HepG2 (cell line): ENCODE measurements around the gene USP1. TPM values are rescaled to one million over a fixed set of nuclear protein-coding genes. Genes with fewer than 3 reads are reported as not detected.

Source experiments
- ARID2 ChIP-seq: sonication (generic); formaldehyde crosslinking; IDR thresholded peaks from 2 replicates; pipeline ENCODE4 v1.8.1; 2022; ENCODE audit warnings: mild to moderate bottlenecking, missing genetic modification reagents, borderline replicate concordance
- CREM ChIP-seq, 2 experiments: sonication (generic) in 1 of 2; formaldehyde crosslinking in 1 of 2; IDR thresholded peaks; 2 replicates each; pipeline versions ENCODE4 v1.4.0 to v1.6.1; 2016 to 2020; ENCODE audit warnings: antibody characterized with exemption in 1 of 2, mild to moderate bottlenecking in 1 of 2, missing genetic modification reagents in 1 of 2
- FOXP1 ChIP-seq, 2 experiments: fragments of 450-650 bp in 1 of 2; IDR thresholded peaks; 2 replicates each; pipeline ENCODE4 v1.6.1; 2017 to 2018; ENCODE audit warnings: antibody characterized with exemption in 1 of 2
- GTF2F1 ChIP-seq: fragments of 150-350 bp; IDR thresholded peaks from 2 replicates; pipeline ENCODE4 v1.6.1; 2014; ENCODE audit warnings: low read length
- HOXD1 ChIP-seq: sonication (generic); formaldehyde crosslinking; IDR thresholded peaks from 2 replicates; pipeline ENCODE4 v1.5.0; 2020; ENCODE audit warnings: missing genetic modification reagents
- JUN ChIP-seq: sonication (generic); formaldehyde crosslinking; IDR thresholded peaks from 2 replicates; pipeline ENCODE4 v1.4.0; 2020; ENCODE audit warnings: mild to moderate bottlenecking, missing genetic modification reagents
- JUND ChIP-seq: sonication (generic); formaldehyde crosslinking; IDR thresholded peaks from 2 replicates; pipeline ENCODE4 v1.8.0; 2022; ENCODE audit warnings: mild to moderate bottlenecking, missing genetic modification reagents
- MEIS1 ChIP-seq: sonication (generic); formaldehyde crosslinking; IDR thresholded peaks from 2 replicates; pipeline ENCODE4 v1.9.0; 2021; ENCODE audit warnings: mild to moderate bottlenecking, missing genetic modification reagents, moderate library complexity, borderline replicate concordance
- MYC ChIP-seq: sonication (generic); formaldehyde crosslinking; IDR thresholded peaks from 2 replicates; pipeline ENCODE4 v1.9.0; 2021; ENCODE audit warnings: missing genetic modification reagents, borderline replicate concordance
- MYNN ChIP-seq: sonication (generic); formaldehyde crosslinking; IDR thresholded peaks from 2 replicates; pipeline ENCODE4 v1.4.0; 2020; ENCODE audit warnings: mild to moderate bottlenecking, low read depth, missing genetic modification reagents
- SOX5 ChIP-seq: IDR thresholded peaks from 2 replicates; pipeline ENCODE4 v1.6.1; 2016; ENCODE audit warnings: borderline replicate concordance
- SRSF1 ChIP-seq: fragments of 200-400 bp; formaldehyde crosslinking; optimal IDR thresholded peaks from 2 replicates; pipeline ENCODE3; 2017; ENCODE audit warnings: mild to moderate bottlenecking, low read depth, low read length, moderate library complexity
- TCF7 ChIP-seq: sonication (generic); IDR thresholded peaks from 2 replicates; pipeline ENCODE4 v1.6.1; 2016; ENCODE audit warnings: antibody characterized with exemption, low read depth
- TMF1 ChIP-seq: sonication (generic); formaldehyde crosslinking; IDR thresholded peaks from 2 replicates; pipeline ENCODE4 v1.8.1; 2022; ENCODE audit warnings: low read depth, missing genetic modification reagents
- ZNF256 ChIP-seq: sonication (generic); formaldehyde crosslinking; conservative IDR thresholded peaks from 2 replicates; pipeline ENCODE4 v1.4.0; 2020; ENCODE audit warnings: missing genetic modification reagents
- ZNF292 ChIP-seq: sonication (generic); formaldehyde crosslinking; IDR thresholded peaks from 2 replicates; pipeline ENCODE4 v1.8.1; 2022; ENCODE audit warnings: mild to moderate bottlenecking, low read depth, missing genetic modification reagents, borderline replicate concordance
- ZNF367 ChIP-seq: sonication (generic); formaldehyde crosslinking; IDR thresholded peaks from 2 replicates; pipeline ENCODE4 v1.4.0; 2020; ENCODE audit warnings: missing genetic modification reagents, borderline replicate concordance
- ZNF550 ChIP-seq: sonication (generic); formaldehyde crosslinking; IDR thresholded peaks from 2 replicates; pipeline ENCODE4 v1.4.0; 2020; ENCODE audit warnings: mild to moderate bottlenecking, missing genetic modification reagents, borderline replicate concordance
- ZNF556 ChIP-seq: sonication (generic); formaldehyde crosslinking; IDR thresholded peaks from 2 replicates; pipeline ENCODE4 v1.4.0; 2020; ENCODE audit warnings: mild to moderate bottlenecking, missing genetic modification reagents, borderline replicate concordance
- ZNF605 ChIP-seq: sonication (generic); formaldehyde crosslinking; IDR thresholded peaks from 2 replicates; pipeline ENCODE4 v1.8.0; 2022; ENCODE audit warnings: mild to moderate bottlenecking, missing genetic modification reagents
- polyA plus RNA-seq, 8 experiments: library from polyadenylated mRNA; depleted of rRNA in 3 of 8; stranded (reverse) in 7 of 8; unstranded in 1 of 8; fragments of >200 nt; fragmentation: Illumina TruSeq in 4 of 8; extraction: Trizol in 4 of 8; gene quantifications; 2 replicates each; pipeline versions ENCODE4 v1.2.1 to v1.2.3, GENCODE V29; 2011 to 2016; ENCODE audit warnings: low read depth in 4 of 8, missing spikeins in 1 of 8, mixed read lengths in 1 of 8; ENCODE audit not compliant: insufficient read depth in 1 of 8
- total RNA-seq, 5 experiments: library from RNA; depleted of rRNA; stranded (reverse); fragments of >200 nt; fragmentation: Illumina TruSeq; extraction: Trizol; gene quantifications; 2 replicates each; pipeline ENCODE4 v1.2.3, GENCODE V29; 2016; ENCODE audit warnings: low read depth in 1 of 5
- TF ChIP-seq, protein P1 (sequence below): sonication (generic); formaldehyde crosslinking; IDR thresholded peaks from 2 replicates; pipeline ENCODE4 v1.5.0; 2020; ENCODE audit warnings: missing genetic modification reagents
- TF ChIP-seq, protein P2 (sequence below): sonication (generic); formaldehyde crosslinking; conservative IDR thresholded peaks from 2 replicates; pipeline ENCODE4 v1.8.0; 2022; ENCODE audit warnings: mild to moderate bottlenecking, moderate library complexity, missing genetic modification reagents
- TF ChIP-seq, protein P3 (sequence below): sonication (generic); formaldehyde crosslinking; IDR thresholded peaks from 2 replicates; pipeline ENCODE4 v1.8.1; 2023; ENCODE audit warnings: mild to moderate bottlenecking, missing genetic modification reagents
- TF ChIP-seq, protein P4 (sequence below): sonication (generic); formaldehyde crosslinking; IDR thresholded peaks from 2 replicates; pipeline ENCODE4 v1.4.0; 2020; ENCODE audit warnings: missing genetic modification reagents
- TF ChIP-seq, protein P5 (sequence below): IDR thresholded peaks from 2 replicates; pipeline ENCODE4 v1.6.1; 2018; ENCODE audit warnings: missing genetic modification reagents, mild to moderate bottlenecking, missing compliant biosample characterization

Gene USP1
- total and polyA plus RNA-seq, 2 of the 13 experiments (the other 11 are each of a cell fraction or from before 2014, with no cell fraction given): 9.0 to 64.6 TPM

DNA sequence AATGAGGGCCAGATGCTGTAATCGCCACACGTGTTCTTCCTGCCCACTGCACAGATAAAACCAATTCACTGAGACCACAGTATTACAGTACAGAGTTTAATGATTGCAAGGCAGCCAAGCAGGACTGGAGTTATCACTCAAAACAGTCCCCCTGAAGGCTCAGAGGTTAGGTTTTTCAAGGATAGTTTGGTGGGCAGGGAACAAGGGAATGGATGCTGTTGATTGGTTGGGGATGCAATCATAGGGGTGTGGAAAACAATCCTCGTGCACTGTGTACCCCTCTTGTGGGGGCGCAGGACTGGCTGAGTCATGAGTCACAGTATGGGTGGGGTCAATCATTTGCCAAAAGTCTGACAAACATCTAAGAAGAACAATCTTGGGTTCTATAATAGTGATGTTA lies 12.4 kb upstream of the USP1 start (continued):
- TF ChIP-seq ZNF605: 0 out of 2 replicates have a peak, but pooled peaks have one; percentile 6
- TF ChIP-seq TCF7: no peak
- no peak for TF ChIP-seq ZNF550 (CRISPR knock-in tag)
- TF ChIP-seq ZNF367 (CRISPR knock-in tag): no peak
- no peak for TF ChIP-seq MYNN (CRISPR knock-in tag)
- TF ChIP-seq SOX5: peak; percentile 18; the same call in 1 of the 2 replicates
- TF ChIP-seq MYC (CRISPR knock-in tag): no peak
- TF ChIP-seq HOXD1 (CRISPR knock-in tag): no peak
- no peak for TF ChIP-seq ZNF256 (CRISPR knock-in tag)
- TF ChIP-seq, protein P1, sequence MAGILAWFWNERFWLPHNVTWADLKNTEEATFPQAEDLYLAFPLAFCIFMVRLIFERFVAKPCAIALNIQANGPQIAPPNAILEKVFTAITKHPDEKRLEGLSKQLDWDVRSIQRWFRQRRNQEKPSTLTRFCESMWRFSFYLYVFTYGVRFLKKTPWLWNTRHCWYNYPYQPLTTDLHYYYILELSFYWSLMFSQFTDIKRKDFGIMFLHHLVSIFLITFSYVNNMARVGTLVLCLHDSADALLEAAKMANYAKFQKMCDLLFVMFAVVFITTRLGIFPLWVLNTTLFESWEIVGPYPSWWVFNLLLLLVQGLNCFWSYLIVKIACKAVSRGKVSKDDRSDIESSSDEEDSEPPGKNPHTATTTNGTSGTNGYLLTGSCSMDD (CRISPR knock-in tag): no peak
- no peak for TF ChIP-seq ARID2 (CRISPR knock-in tag)
- no peak for TF ChIP-seq GTF2F1
- TF ChIP-seq, protein P2, sequence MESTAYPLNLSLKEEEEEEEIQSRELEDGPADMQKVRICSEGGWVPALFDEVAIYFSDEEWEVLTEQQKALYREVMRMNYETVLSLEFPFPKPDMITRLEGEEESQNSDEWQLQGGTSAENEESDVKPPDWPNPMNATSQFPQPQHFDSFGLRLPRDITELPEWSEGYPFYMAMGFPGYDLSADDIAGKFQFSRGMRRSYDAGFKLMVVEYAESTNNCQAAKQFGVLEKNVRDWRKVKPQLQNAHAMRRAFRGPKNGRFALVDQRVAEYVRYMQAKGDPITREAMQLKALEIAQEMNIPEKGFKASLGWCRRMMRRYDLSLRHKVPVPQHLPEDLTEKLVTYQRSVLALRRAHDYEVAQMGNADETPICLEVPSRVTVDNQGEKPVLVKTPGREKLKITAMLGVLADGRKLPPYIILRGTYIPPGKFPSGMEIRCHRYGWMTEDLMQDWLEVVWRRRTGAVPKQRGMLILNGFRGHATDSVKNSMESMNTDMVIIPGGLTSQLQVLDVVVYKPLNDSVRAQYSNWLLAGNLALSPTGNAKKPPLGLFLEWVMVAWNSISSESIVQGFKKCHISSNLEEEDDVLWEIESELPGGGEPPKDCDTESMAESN: no peak
- TF ChIP-seq TMF1 (CRISPR knock-in tag): no peak
- no peak for TF ChIP-seq ZNF556 (CRISPR knock-in tag)
- no peak for TF ChIP-seq FOXP1 (IDR thresholded peaks at IDR 0.05)
- peak; percentile 40; the same call in 1 of the 2 replicates for TF ChIP-seq FOXP1 (CRISPR knock-in tag; IDR thresholded peaks at IDR 0.05)
- TF ChIP-seq CREM (IDR thresholded peaks at IDR 0.05): 0 out of 2 replicates have a peak, but pooled peaks have one; percentile 1
- TF ChIP-seq CREM (CRISPR knock-in tag; IDR thresholded peaks at IDR 0.05): no peak
- no peak for TF ChIP-seq ZNF292 (CRISPR knock-in tag)
- TF ChIP-seq SRSF1: no peak
- TF ChIP-seq, protein P3, sequence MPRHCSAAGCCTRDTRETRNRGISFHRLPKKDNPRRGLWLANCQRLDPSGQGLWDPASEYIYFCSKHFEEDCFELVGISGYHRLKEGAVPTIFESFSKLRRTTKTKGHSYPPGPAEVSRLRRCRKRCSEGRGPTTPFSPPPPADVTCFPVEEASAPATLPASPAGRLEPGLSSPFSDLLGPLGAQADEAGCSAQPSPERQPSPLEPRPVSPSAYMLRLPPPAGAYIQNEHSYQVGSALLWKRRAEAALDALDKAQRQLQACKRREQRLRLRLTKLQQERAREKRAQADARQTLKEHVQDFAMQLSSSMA (CRISPR knock-in tag): no peak
- peak; percentile 42; the same call in 1 of the 2 replicates for TF ChIP-seq JUND (CRISPR knock-in tag)
- TF ChIP-seq, protein P4, sequence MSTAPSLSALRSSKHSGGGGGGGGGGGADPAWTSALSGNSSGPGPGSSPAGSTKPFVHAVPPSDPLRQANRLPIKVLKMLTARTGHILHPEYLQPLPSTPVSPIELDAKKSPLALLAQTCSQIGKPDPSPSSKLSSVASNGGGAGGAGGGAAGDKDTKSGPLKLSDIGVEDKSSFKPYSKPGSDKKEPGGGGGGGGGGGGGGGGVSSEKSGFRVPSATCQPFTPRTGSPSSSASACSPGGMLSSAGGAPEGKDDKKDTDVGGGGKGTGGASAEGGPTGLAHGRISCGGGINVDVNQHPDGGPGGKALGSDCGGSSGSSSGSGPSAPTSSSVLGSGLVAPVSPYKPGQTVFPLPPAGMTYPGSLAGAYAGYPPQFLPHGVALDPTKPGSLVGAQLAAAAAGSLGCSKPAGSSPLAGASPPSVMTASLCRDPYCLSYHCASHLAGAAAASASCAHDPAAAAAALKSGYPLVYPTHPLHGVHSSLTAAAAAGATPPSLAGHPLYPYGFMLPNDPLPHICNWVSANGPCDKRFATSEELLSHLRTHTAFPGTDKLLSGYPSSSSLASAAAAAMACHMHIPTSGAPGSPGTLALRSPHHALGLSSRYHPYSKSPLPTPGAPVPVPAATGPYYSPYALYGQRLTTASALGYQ: no peak
- TF ChIP-seq MEIS1 (CRISPR knock-in tag): no peak
- TF ChIP-seq, protein P5, sequence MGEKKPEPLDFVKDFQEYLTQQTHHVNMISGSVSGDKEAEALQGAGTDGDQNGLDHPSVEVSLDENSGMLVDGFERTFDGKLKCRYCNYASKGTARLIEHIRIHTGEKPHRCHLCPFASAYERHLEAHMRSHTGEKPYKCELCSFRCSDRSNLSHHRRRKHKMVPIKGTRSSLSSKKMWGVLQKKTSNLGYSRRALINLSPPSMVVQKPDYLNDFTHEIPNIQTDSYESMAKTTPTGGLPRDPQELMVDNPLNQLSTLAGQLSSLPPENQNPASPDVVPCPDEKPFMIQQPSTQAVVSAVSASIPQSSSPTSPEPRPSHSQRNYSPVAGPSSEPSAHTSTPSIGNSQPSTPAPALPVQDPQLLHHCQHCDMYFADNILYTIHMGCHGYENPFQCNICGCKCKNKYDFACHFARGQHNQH: 0 out of 2 replicates have a peak, but pooled peaks have one; percentile 2
- TF ChIP-seq JUN (CRISPR knock-in tag): no peak
